Heart left ventricle (tissue), 16 donors: ENCODE data around the gene ZNF662. TPM values are rescaled to one million over a fixed set of nuclear protein-coding genes. Genes with fewer than 3 reads are reported as not detected.
A peak's percentile ranks its signal among the peaks of the same experiment; 100 is the strongest.

Experiments used
- ATAC-seq, 4 donors: fragments of 200-7000 bp; cut with Tn5 transposase; one replicate each; pipeline ENCODE4 v1.9.1; 2020 to 2022; ENCODE audit warnings: moderate library complexity in 4 of 4, mild to moderate bottlenecking in 3 of 4, moderate number of reproducible peaks in 1 of 4
- DNase-seq, 5 donors: peaks; one replicate each; pipeline ENCODE4 v3.0.0-alpha.2; 2020
- H3K27ac ChIP-seq, 12 donors: fragments of 200-600 bp; sonication (generic) in 4 of 12; one replicate each; pipeline versions ENCODE4 v1.5.0 to v1.8.0; 2016 to 2022; ENCODE audit warnings: mild to moderate bottlenecking in 2 of 12
- H3K27me3 ChIP-seq, 9 donors: fragments of 200-600 bp; sonication (generic) in 2 of 9; one replicate each; pipeline versions ENCODE4 v1.5.1 to v1.8.0; 2016 to 2022; ENCODE audit warnings: mild to moderate bottlenecking in 3 of 9
- H3K36me3 ChIP-seq, 9 donors: fragments of 200-600 bp; sonication (generic) in 2 of 9; one replicate each; pipeline versions ENCODE4 v1.5.0 to v1.8.0; 2018 to 2022; ENCODE audit warnings: mild to moderate bottlenecking in 2 of 9
- H3K4me1 ChIP-seq, 12 donors: fragments of 200-600 bp; sonication (generic) in 4 of 12; one replicate each; pipeline versions ENCODE4 v1.5.0 to v1.8.0; 2016 to 2022; ENCODE audit warnings: mild to moderate bottlenecking in 3 of 12
- H3K4me3 ChIP-seq, 12 donors: fragments of 200-600 bp; sonication (generic) in 4 of 12; one replicate each; pipeline versions ENCODE4 v1.5.0 to v1.8.0; 2017 to 2022; ENCODE audit warnings: mild to moderate bottlenecking in 9 of 12, moderate library complexity in 4 of 12
- H3K9me3 ChIP-seq, 12 donors: fragments of 200-600 bp; sonication (generic) in 4 of 12; one replicate each; pipeline versions ENCODE4 v1.5.0 to v1.8.0; 2016 to 2022; ENCODE audit warnings: mild to moderate bottlenecking in 1 of 12
- POLR2A ChIP-seq, 2 donors: fragments of 450-650 bp; IDR thresholded peaks; one replicate each; pipeline ENCODE4 v1.6.1; 2017; ENCODE audit warnings: antibody characterized with exemption in 2 of 2, mild to moderate bottlenecking in 2 of 2, moderate library complexity in 2 of 2
- WGBS, 4 donors: extraction: QIAGEN DNeasy Blood & Tissue Kit in 2 of 4; methylation state at CpG; one replicate each; pipeline versions ENCODE4 v1.1.5 to v1.1.7; 2013 to 2018; 5-methylcytosine and 5-hydroxymethylcytosine counted together
- intact Hi-C, 10 donors: fragments of 100-400 bp; cut with DNase I; formaldehyde crosslinking; loops; one replicate each; pipeline versions ENCODE4 v1.11.1 to v1.14.2; 2022
- polyA plus RNA-seq, 2 donors: library from polyadenylated mRNA; stranded (reverse); fragments of 200-250 nt; gene quantifications; one replicate each; pipeline ENCODE4 v1.2.3, GENCODE V29; 2013
- total RNA-seq, 9 donors: library from RNA; depleted of rRNA in 2 of 9; stranded (reverse); fragments of >200 nt in 2 of 9; fragmentation: NEBNext Ultra II Directional in 3 of 9; extraction: Animal tissue kit (Norgen Biotek cat#: 25700) in 3 of 9; gene quantifications; one replicate each; pipeline versions ENCODE4 v1.1.0 to v1.2.4, GENCODE V29; 2016 to 2023
- TF ChIP-seq, protein P1 (sequence below), 12 donors: fragments of 200-600 bp; sonication (generic) in 4 of 12; IDR thresholded peaks; one replicate each; pipeline versions ENCODE4 v1.5.0 to v1.8.0; 2018 to 2022; ENCODE audit warnings: antibody characterized with exemption in 12 of 12, mild to moderate bottlenecking in 5 of 12
- donor health status: ischemic (EF 13 %, LVEDD 7.1; RV severe dilation, severe dysfunction).
- donor health status: healthy with polysubstance abuse.
- donor health status: DM: no; HTN: yes; CAD: no.
- donor health status: DM: no; HTN: no; CAD: no.
- donor health status: ischemic (EF 25% LVEDD 6.9; RV normal size, moderate dysfunction).
- donor health status: ischemic (EF 25% LVEDD 5.7; RV mildly dilated, moderate dysfunction).
- donor health status: healthy.
- donor health status: DM: yes; HTN: yes; CAD: no.
- donor health status: ischemic (EF 35%, LVEDD 5.7; RV mildly dilated, moderate dysfunction).
- donor health status: nonischemic (EF 11% LVEDD 7.7; RV severe dilation, severe dysfunction).
- donor health status: DM: yes; HTN: yes; CAD: no.
- donor health status: PGD.
- donor health status: ischemic (EF 29% LVEDD 5.4; RV normal size, mild dysfunction).
- donor health status: nonischemic (EF 23%, LVEDD 6.1; RV moderate dilation, normal function).

The ZNF662 gene
- total and polyA plus RNA-seq, 11 donors = 0.76 to 11.1 (median 3.7) TPM

DNA sequence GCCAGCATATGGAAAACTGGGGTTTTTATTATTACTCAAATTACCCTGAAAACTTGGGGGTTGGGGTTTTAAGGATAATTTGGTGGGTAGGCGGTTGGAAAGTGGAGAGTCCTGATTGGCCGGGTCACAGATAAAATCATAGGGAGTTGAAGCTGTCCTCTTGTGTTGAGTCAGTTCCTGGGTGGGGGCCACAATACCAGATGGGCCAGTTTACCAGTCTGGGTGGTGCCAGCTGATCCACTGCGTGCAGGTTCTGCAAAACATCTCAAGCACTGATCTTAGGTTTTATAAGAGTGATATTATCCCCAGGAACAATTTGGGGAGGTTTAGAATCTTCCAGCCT, 4.9 kb upstream of the ZNF662 start:
- H3K27me3 ChIP-seq = peaks cover 0 to 7% (median 0%) of the 10 kb centered on the region in 9 donors
- no peak overlapping the region for H3K4me3 ChIP-seq
- DNase-seq (no peak), ATAC-seq (no peak)
- H3K27ac ChIP-seq = no peak overlapping the region
- peaks cover 0 to 8% (median 4%) of the 10 kb centered on the region in 12 donors for H3K4me1 ChIP-seq
- no peak for TF ChIP-seq POLR2A (IDR thresholded peaks at IDR 0.05)
- TF ChIP-seq, protein P1, sequence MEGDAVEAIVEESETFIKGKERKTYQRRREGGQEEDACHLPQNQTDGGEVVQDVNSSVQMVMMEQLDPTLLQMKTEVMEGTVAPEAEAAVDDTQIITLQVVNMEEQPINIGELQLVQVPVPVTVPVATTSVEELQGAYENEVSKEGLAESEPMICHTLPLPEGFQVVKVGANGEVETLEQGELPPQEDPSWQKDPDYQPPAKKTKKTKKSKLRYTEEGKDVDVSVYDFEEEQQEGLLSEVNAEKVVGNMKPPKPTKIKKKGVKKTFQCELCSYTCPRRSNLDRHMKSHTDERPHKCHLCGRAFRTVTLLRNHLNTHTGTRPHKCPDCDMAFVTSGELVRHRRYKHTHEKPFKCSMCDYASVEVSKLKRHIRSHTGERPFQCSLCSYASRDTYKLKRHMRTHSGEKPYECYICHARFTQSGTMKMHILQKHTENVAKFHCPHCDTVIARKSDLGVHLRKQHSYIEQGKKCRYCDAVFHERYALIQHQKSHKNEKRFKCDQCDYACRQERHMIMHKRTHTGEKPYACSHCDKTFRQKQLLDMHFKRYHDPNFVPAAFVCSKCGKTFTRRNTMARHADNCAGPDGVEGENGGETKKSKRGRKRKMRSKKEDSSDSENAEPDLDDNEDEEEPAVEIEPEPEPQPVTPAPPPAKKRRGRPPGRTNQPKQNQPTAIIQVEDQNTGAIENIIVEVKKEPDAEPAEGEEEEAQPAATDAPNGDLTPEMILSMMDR (IDR thresholded peaks at IDR 0.05) = no peak
- intact Hi-C loops = no loop called here
- H3K9me3 ChIP-seq = no peaks in the 10 kb centered on the region
- H3K36me3 ChIP-seq = no peaks in the 10 kb centered on the region
- WGBS, 4 donors = 76 to 93% (median 85%) methylated on average over 3 of the region's 3 CpGs

DNA sequence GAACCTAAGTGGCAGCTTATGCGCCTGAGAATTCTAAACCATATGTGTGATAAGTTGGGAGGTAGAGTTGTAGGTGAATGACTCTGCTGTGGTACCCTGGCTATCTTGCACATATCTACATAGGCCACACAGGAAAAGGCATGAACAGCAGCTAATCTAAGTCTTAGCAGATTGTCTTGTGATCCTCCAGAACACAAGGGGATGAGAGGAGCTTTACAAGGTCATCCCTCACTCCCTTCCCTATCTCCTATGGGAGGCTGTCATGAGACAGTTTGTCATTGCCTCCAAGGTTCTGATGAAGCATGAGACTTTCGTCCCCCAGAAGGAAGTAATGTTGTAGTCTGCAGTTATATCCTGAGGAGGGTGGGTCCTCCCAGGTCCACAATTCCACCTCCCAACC, 3.7 kb upstream of the ZNF662 start:
- no peaks in the 10 kb centered on the region for H3K36me3 ChIP-seq
- peaks cover 0 to 19% (median 9%) of the 10 kb centered on the region in 12 donors for H3K4me1 ChIP-seq
- no peak overlapping the region for H3K4me3 ChIP-seq
- no peaks in the 10 kb centered on the region for H3K9me3 ChIP-seq
- DNase-seq (no peak), ATAC-seq (no peak)
- 83 to 91% (median 86%) methylated on average over 2 of the region's 2 CpGs for WGBS, 4 donors
- TF ChIP-seq, protein P1 (IDR thresholded peaks at IDR 0.05) = no peak
- no peak for TF ChIP-seq POLR2A (IDR thresholded peaks at IDR 0.05)
- peaks cover 0 to 15% (median 0%) of the 10 kb centered on the region in 9 donors for H3K27me3 ChIP-seq
- no peak overlapping the region for H3K27ac ChIP-seq
- intact Hi-C loops = no loop called here

DNA sequence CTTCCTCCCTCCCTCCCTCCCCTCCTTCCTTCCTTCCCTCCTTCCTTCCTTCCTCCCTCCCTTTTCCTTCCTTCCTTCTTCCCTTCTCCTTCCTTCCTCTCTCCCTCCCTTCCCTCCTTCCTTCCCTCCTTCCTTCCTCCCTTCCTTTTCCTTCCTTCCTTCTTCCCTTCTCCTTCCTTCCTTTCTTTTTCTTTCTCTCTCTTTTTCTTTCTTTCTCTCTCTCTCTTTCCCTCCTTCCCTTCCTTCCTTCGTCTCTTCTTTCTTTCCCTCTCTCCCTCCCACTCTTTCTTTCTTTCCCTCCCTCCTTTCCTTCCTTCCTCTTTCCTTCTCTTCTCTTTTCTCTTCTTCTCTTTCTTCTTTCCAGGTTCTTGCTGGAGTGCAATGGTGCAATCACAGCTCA, 1.9 kb upstream of the ZNF662 start:
- no peak for DNase-seq
- Histone ChIP-seq H3K36me3 (peaks cover 0 to 12% (median 8%) of the 10 kb centered on the region in 9 donors), H3K9me3 (no peaks in the 10 kb centered on the region), H3K27me3 (peaks cover 0 to 15% (median 0%) of the 10 kb centered on the region in 9 donors), H3K4me3 (no peak overlapping the region), H3K4me1 (peaks cover 0 to 22% (median 10%) of the 10 kb centered on the region in 12 donors), H3K27ac (no peak overlapping the region)
- intact Hi-C loops = no loop called here
- TF ChIP-seq POLR2A (IDR thresholded peaks at IDR 0.05) = no peak
- TF ChIP-seq, protein P1 (IDR thresholded peaks at IDR 0.05) = no peak
- ATAC-seq = no peak
- 86 to 94% (median 89%) methylated on average over 1 of the region's 1 CpG for WGBS, 4 donors

DNA sequence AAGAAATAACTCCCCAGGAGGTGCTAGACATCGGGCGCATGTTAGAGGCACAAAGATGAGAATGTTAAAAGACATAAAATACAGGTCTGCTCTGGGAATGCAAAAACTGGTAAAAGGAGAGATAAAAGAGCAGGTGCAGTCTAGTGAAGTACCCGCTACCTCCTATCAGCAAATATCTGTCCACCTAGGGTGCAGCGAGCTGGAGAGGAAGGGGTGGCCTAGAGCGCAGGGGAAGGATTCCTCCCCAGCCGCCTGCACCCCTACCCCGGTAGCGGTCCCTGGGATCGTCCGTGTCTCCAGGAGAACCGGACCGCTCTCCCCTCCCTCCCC, 237 bp upstream of the ZNF662 start:
- TF ChIP-seq, protein P1 (IDR thresholded peaks at IDR 0.05) = no peak
- peaks cover 0 to 6% (median 0%) of the 10 kb centered on the region in 12 donors for H3K9me3 ChIP-seq
- ATAC-seq (no peak), DNase-seq (no peak)
- H3K36me3 ChIP-seq = peaks cover 0 to 26% (median 14%) of the 10 kb centered on the region in 9 donors
- H3K27ac ChIP-seq = peak overlapping the region in 8 of 12 donors; percentile 36 to 79 (median 58)
- peaks cover 0 to 22% (median 10%) of the 10 kb centered on the region in 12 donors for H3K4me1 ChIP-seq
- intact Hi-C loops = no loop called here
- WGBS, 4 donors = 12 to 15% (median 14%) methylated on average over 12 of the region's 12 CpGs
- peak overlapping the region; percentile 57 to 80 (median 68) for H3K4me3 ChIP-seq
- H3K27me3 ChIP-seq = peaks cover 0 to 15% (median 0%) of the 10 kb centered on the region in 9 donors
